ENCODE data around the gene PIN1.

Gene PIN1

GRCh38 chr19:9891609-9892373 lies 56.7 kb downstream of the PIN1 start:
- DNase-seq (ENCODE audit: low spot score) = no peak

All from CD4-positive, alpha-beta T cell treated with Interleukin-2 at 100 ng/mL for 4 hours (primary cell).